GM12892 (cell line): ENCODE data around the gene SMLR1.

ENCODE experiments used
- POLR2A ChIP-seq: IDR thresholded peaks from 2 replicates; pipeline ENCODE4 v1.6.1; 2011; ENCODE audit warnings: low read depth, low read length, control low read depth
- POLR2AphosphoS5 ChIP-seq: IDR thresholded peaks from 2 replicates; pipeline ENCODE4 v1.6.1; 2011; ENCODE audit warnings: low read depth, low read length, control low read depth
- TAF1 ChIP-seq: IDR thresholded peaks from 2 replicates; pipeline ENCODE4 v1.6.1; 2011; ENCODE audit warnings: low read depth, mild to moderate bottlenecking, control low read depth, low read length, borderline replicate concordance

- TF ChIP-seq POLR2A (no peak), POLR2AphosphoS5 (no peak), TAF1 (no peak)
These were observed 23.8 kb downstream of the SMLR1 start for GRCh38 chr6:130851026-130851425.
